Activated T-helper 1 cell treated with anti-CD3 and anti-CD28 coated beads, Interleukin-2, amount 50 U/mL, for 16 hours (primary cell): ENCODE results near the gene KCNQ4.

Source experiments
- DNase-seq, 2 donors: peaks; one replicate each; pipeline ENCODE4 v3.0.0-alpha.2; 2020; ENCODE audit warnings: low read depth in 1 of 2, low spot score in 1 of 2

KCNQ4 gene

DNA sequence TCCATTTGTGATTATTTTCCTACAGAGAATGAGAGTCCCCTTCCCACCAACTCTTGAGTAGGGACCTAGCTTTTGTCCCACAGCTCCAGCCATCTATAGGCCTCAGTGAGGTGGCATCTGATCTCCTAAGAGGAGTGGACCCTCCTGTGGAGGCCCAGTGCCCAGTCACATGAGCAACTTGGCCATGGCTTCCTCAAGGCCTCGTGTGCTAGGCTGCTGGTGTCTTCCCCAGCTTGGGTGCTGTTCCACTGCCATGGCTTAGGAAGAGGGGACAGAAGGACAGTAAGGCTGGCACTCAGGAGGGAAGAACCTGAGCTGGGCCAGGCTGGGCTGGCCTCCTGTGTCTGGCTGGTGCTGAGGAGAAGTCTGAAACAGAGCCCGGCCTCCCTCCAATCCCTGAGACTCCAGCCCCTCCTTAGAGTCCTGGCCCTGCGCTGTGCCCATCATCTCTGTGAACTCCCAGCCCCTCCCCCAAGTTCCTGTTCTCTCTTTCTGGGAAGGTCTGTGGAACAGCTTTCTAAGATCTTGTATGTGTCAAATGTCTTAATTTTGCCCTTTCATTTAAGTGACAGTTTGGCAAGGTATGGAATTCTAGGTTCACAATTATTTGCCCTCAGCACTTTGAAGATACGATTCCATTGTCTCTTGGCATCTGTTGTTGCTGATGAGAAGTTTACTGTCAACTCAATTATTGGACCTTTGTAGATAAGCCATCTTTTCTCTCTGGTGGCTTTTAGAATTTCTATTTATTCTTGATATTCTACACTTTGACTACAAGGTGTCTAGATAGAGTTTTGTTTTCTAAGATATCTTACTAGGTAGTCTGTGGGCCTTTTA is 7.1 kb upstream of the KCNQ4 start:
- DNase-seq: no peak

DNA sequence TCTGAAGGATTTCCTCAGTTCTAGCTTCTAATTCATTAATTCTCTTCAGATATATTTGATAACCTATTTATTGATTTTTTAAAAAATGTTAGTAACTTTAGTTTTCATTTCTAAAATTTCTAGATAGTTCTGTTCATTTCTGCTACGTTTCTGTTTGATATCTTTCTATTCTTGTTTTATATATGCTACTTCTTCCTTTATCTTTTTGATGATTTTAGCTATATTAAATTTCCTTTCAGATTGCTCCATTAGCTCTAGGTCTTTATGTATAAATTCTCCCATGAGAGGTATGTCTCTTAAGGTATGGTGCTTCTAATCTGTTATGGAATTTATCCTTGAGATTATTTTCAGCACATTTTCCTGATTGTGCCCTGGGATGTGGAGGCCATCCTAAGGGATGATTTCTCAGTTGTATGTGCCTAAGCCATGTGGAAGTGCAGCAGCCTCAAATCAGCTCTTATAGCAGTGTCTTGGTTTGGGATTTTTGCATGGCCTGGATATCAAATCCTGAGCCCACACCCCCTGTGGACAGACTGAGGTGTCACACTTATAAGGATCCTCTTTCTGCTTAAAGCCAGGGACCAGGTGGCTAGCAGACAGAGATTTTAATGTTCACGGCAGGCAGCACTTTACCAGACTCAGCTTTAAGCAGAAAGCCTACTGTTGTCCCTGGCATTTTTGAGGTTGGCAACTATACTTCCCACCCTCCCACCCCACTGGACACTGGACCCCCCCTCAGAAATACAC is 6.2 kb upstream of the KCNQ4 start:
- DNase-seq: no peak

DNA sequence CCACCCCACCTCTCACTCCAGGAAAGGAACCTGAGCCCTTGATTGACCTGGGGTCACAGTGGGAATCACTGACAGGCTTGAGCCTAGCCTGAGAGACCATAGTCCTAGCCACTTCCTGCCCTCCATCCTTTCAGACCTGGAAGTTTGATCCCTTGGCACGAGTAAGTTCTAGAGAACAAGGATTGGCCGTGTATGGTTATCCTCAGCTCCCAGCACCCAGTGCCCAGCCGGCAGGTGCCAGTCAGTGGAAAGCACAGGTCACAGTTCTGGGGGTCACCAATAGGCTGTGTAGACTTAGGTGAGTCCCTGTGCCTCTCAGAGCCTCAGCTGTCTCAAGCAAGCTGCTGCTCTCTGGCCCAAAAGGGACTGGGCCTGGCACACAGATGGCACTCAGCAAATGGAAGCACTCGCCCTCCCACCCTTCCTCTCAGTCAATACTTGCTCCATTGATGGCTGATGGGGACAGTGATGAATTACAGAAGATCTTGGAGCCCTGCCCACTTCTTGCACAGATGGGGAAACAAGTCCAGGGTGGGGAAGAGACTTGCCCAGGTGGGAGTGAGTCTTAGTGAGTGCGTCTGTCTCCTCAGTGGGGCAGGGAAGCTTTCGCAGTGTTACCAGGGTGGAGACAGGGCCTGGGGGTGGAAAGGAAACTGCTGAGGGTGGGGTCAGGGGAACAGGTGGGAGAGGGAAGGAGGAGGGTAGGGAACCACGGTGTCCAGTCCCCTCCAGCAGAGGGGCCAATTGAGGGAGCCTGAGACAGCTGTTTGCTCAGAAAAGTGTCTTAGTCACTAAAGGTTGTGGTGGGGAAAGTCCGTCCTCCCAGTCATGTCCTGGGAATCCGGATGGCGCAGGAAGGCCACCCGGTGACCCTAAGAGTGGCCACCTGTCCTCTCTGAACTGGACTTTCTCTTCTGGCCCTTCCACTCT is 2.6 kb upstream of the KCNQ4 start:
- DNase-seq: no peak

DNA sequence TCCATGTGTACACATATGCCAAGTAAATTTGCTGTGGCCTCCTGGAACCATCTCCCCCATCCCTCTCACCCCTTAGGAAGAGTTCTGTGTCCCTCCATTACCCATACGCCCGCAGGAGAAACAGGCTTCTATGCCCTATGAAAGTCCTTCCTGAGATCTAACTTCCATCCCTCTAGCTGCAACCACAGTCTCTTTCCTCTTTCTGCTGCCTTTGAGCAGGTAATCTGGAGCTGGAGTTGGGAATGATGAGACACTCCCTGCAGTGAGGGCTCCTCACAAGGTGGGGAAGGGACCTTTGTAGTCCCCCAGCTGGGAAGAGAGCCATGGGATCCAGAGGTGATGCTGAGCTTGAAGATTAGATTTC is 2.0 kb upstream of the KCNQ4 start:
- no peak for DNase-seq

DNA sequence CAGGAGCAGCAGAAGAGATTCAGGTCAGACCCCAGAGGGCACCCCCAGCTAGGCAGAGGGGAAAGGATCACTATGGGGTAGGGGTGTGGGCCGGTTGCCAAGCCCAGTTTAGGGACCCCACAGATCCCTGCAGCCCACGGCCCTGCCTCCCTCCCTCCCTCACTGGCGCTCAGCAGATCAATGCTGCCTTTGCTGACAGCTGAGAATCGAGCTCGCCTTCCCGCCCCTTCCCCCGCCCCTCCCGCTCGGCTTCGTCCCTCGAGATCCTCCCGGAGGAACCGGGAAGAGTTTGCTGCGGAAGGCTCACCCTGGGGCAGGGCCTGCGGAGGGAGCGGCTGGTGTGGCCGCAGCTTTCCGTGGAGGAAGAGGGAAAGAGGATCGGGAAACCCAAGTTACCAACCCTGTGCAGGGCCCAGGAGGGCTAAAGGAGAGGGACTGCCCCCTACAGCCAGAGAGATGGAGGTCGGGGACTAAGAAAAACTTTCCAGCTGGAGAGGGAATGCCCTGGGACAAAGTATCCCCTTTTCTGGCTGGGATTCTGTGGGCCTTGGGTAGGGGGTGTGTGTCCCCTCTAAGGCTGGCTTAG is 1.1 kb upstream of the KCNQ4 start:
- DNase-seq: no peak

DNA sequence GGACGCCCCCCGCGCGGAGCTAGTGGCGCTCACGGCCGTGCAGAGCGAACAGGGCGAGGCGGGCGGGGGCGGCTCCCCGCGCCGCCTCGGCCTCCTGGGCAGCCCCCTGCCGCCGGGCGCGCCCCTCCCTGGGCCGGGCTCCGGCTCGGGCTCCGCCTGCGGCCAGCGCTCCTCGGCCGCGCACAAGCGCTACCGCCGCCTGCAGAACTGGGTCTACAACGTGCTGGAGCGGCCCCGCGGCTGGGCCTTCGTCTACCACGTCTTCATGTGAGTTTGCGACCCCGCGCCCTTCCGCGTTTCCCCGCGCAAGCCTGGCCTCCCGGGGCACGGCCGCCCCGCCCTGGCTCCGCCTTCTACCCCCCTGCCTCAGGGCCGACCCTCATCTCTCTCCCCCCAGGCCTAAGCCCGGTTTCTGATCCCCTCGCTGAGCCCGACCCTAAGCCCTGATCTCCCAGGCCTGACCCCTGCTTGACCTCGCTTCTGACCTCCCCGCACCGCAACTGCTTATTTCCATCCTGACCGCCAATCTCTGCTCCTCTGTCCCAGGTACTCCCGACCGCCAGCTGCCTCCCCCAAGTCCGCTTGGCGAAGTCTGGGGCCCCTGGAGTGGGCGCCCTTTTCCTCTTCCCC is 669 bp downstream of the KCNQ4 start:
- DNase-seq: no peak

DNA sequence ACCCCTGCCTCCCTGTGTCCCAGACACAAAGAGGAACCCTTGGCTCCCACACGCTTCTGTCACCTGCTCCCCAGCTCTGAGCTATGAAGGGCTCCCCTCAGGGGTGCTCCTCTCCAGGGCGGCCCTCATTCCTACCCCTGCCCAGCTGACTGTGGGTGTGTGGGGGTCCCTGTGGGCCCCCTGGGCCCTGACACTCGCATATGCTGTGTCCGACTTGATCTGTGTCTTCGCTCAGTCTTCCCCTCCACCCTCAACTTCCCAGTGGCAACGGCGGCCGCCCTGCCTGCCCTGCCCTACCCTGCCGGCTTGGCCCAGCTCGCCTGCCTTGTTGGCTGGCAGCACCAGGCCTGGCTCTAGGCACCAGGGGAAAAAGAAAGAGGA is 1.2 kb downstream of the KCNQ4 start:
- DNase-seq: no peak

DNA sequence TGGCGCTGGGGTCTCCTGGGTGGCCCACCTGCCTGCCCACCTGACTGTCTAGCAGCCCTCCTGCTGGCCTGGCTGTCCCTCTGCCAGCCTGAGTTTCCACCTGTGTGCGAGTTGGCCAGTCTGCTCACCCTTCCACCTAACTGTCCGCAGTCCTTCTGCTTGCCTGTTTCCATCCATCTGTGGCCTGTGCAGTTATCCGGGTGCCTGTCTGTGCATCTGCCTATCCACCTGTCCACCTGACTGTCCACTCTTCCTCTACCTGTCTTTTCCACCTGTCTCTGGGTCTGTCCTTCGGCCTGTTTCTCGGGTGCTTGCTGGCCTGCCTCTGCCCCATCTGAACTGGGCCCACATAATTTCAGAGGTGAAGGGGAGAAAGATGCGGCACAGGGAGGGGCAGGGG is 1.9 kb downstream of the KCNQ4 start:
- no peak for DNase-seq

DNA sequence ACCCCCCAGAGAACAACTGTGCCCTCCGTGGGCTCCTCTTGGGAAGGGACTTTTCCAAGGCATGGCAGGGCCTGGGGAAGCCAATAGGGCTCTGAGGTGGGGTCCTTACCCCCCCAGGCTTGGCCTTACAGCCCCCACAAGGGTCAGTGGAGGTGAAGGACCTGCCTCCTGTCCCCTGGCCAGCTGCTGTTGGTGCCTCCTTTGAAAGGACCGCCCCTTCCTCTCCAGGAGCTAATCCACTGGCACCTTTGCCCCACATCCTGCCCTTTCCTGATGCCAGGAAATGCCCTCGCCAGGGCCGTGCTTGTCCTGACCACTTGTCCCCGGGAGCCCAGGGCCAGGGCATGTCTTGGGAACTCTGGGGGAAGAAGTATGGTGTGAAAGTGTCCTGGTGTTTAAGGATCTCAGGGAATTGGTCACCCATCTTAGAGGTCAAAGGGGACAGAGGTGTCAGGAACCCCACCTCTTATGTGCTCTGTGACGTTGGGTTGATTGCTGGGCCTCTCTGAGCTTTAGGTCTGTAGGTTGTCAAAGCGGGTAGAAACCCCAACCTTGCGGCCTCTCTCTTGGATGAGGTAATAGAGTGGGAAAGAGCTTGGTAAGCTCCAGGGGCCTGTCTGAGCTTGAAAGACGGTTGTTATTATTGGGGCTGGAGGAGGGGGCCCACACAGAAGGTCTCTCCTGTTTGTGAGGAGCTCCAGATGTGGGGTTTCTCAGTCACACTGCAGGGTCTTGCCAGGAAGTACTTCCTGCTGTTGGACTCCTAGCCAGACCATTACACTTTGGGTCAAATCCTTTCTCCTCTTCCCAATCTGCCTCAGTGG is 2.8 kb downstream of the KCNQ4 start:
- DNase-seq: no peak

DNA sequence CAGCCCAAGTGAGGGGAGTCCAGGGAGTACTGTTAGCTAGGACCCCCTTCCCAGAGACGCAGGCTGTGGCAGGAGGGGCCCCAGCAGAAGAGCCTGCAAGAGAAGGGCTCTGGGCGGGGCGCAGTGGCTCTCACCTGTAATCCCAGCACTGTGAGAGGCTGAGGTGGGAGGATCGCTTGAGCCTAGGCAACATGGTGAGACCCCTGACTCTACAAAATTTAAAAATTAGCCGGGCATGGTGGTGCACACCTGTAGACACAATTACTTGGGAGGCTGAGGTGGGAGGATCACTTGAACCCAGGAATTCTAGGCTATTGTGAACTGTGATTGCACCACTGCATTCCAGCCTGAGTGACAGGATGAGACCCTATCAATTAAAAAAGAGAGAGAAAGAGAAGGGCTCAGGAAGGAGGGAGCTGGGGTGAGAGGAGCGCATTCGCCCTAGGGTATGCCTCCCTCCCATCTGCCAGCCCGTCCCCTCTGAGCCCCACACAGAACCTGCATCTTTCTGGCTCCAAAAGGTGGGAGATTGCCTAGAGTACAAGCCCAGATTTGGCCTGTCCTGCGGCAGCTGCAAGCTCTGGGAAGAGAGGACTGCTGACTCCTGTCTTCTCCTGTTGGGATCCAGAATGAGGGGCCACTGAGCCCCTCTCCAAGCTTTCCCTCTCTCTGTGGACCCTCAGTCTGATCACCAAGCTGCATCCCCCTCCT is 3.6 kb downstream of the KCNQ4 start:
- no peak for DNase-seq

DNA sequence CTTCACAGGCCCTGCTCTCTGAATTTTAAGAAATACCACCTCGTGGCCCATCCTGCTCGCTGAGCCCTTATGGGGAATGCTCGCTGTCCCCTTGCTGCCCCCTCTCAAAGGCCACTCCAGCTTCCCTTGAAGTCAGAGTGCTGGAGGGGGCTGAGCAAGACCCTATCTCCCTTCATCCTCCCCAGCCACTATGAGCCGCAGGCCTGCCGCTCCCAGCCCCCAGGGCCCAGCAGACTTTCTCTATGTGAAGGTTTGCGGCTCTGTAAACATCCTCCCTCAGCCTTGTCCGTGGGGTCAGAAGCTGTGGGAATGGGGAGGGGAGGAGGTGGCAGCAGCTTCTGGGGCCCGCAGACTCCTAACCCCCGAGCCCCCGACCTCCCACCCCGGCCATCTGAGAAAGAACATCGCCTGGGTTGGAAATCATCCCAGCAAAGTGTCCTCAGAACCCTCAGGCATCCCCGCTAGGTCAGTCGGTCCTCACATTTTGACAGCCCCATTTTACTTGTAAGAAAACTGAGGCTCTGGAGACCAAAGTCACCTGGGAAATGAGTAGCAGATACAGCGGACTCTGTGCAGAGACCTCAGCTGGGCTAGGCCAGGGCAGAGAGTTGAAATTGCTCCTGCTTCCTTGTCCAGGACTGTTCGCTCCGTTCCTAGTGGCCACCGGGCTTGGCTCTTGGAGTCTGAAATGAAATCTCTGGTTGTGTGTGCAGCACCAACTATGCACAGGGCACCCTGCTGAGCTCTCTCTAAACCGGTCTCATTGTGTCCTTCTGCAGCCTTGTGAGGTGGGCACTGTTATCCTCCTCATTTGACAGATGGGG is 4.4 kb downstream of the KCNQ4 start:
- DNase-seq: no peak

DNA sequence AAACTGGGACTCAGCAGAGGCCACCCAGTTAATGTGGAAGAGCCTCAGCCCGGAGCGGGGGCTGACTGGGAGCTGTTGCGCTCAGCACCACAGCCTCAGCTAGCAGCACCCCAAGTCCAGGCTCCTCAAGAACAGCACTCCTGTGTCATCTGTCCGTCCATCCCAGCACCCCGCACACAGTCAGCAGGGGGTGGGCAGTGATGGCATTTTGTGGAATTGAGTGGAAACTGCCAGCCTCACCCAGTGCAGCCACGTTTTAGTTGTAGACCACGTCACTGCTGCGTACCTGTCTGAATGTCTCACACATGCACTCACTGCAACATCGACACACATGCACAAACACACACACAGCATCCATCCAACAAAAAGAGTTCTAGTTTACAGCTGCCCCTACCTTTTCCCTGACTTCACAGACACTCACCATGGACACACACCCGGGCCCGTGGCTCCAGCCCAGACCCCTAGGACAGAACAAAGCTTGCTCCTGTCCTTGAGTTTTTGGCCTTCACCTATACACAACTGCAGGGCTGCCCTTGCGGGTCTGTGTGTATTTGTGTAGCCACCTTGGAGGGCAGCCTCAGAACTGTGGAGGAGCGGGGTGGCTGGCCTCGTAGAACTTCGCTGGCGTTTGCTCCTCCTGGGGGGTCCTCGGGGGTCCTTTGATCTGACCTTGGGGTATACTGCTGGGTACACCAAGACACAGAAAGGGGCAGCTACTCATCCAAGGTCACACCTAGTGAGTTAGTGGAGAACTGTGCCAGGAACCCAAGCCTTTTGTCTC is 5.2 kb downstream of the KCNQ4 start:
- DNase-seq: no peak

DNA sequence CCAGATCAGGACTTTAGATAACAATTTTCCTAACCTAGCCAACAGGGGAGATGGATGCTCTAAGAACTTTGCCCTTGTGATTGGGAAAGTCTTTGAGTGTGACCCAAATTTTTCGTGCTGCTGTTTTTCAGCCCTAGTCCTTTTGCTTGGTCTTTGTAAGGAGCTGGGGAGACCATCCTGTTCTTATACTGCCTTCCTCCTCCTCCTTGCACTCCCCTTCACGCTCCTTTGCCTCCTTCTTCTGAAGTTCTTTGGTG is 5.7 kb downstream of the KCNQ4 start:
- DNase-seq: no peak

DNA sequence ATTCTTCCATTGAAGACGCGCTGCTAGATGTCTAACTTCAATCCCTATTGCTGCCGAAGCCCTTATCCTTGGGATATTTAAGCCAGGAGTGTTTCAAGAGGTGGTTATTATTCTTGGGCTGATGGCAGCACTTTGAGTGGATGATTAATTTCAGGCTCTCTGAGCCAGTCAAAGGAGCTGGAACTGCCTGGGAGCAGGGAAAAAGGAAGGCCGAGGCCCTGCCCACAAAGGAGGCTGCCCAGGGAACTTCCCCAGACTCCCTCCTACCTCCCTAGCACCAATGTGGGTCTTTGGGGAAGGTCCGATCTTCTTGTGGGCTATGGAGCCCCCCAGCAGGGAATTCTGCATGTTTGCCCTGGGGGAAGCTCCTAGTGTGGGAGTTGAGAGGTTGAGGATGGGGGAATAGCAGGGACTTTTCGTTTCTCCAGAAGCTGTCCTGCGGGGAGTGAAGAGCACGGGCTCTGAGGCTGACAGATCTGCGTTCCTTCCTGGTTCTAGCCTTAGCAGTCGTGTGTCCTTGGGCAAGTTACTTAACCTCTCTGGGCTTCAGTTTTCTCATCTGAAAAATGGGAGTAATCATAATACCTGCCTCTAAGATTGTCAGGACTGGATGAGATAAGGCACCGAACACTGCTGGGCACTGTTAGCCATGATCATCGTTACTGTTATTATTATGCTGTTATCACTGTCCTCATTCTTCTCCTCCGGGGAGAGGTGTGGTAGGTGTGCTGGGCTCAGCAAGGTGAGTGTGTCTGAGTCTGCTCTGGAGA is 6.3 kb downstream of the KCNQ4 start:
- no peak for DNase-seq

DNA sequence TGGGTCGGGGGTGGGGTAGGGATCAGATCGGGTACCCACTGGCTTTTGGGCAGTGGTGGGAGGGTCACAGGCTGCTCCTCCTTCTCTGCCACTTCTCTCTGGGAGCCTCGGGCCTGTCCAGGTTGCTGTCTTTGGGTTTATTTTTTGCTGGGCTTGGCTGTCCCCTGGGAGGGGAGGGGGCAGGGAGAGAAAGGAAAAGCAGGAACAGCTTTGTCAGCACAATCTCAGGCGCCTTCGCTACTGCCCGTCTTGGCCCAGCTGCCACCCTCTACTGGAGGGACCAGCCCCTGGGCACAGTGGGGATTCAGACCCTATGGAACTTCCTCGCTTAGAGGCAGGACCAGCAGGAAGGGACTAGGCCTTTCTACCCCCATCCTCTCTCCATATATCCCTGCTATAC is 8.4 kb downstream of the KCNQ4 start:
- no peak for DNase-seq

DNA sequence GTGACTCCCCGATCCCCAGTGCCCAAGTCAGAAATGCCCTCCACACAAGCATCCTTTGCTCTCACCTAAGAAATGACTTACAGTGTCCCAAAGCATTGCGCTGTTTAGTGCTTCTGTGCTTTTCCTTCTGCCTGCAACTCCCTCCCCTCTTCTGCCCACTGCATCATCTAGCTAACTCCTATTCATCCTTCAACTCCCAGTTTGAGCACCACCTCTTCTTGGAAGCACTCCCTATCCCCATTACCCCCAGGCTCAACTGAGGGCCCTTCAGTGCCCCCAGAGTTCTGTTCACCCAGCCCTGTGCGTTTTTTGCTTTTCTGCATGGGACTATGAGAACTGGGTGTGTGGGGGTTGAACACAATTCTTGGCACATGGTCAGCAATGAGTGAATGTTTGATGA is 10.0 kb downstream of the KCNQ4 start:
- DNase-seq: no peak

DNA sequence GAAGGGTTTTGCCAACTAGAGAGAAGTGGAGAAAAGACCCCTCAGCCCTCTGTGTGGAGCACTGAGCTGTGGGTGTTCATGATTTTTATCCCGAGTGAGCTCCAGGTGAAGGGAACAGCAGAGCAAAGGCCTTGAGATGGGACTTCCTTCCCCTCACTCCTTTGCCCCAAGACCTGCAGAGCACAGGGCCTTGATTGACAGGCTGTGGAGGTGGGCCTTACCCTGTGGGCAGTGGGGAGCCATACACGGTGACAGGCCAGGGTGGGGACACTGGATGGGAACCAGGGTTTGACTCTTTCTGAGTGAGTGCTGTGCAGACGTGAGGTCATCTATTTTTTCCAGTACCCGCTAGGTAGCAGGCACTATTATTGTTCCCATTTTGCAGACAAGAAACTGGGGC is 10.5 kb downstream of the KCNQ4 start:
- no peak for DNase-seq
